Osteoblast (primary cell): ENCODE data around the gene HDAC7. TPM values are rescaled to one million over a fixed set of nuclear protein-coding genes. Genes with fewer than 3 reads are reported as not detected.

Source experiments
- DNase-seq: peaks from one replicate; pipeline ENCODE4 v3.0.0; 2011; ENCODE audit warnings: low spot score, mixed read lengths; ENCODE audit not compliant: insufficient read length; ENCODE audit errors: missing footprints
- H2AFZ ChIP-seq: 2 replicates; pipeline ENCODE4 v1.6.0; 2011; ENCODE audit warnings: mild to moderate bottlenecking, low read length
- H3K27ac ChIP-seq: 2 replicates; pipeline ENCODE4 v1.5.1; 2011; ENCODE audit warnings: mild to moderate bottlenecking, low read depth, low read length, moderate library complexity
- H3K27me3 ChIP-seq: 2 replicates; pipeline ENCODE4 v1.6.0; 2012; ENCODE audit warnings: mild to moderate bottlenecking, control low read depth, inconsistent platforms, low read length, moderate library complexity; ENCODE audit not compliant: insufficient read depth
- H3K36me3 ChIP-seq: 2 replicates; pipeline ENCODE4 v1.5.1; 2011; ENCODE audit warnings: mild to moderate bottlenecking, low read length, control low read depth, moderate library complexity; ENCODE audit not compliant: insufficient read depth
- H3K4me1 ChIP-seq: 2 replicates; pipeline ENCODE4 v1.5.1; 2011; ENCODE audit warnings: mild to moderate bottlenecking, low read length, control low read depth, moderate library complexity; ENCODE audit not compliant: insufficient read depth
- H3K4me2 ChIP-seq: 2 replicates; pipeline ENCODE4 v1.6.0; 2011; ENCODE audit warnings: mild to moderate bottlenecking, low read length; ENCODE audit not compliant: insufficient read depth
- H3K4me3 ChIP-seq: fragments of 200-600 bp; sonication (generic); 3 replicates; pipeline ENCODE4 v1.5.1; 2012; ENCODE audit warnings: mild to moderate bottlenecking, low read length, inconsistent platforms; ENCODE audit not compliant: insufficient read depth
- H3K79me2 ChIP-seq: 2 replicates; pipeline ENCODE4 v1.6.0; 2012; ENCODE audit warnings: mild to moderate bottlenecking, low read length, control low read depth, inconsistent platforms; ENCODE audit not compliant: insufficient read depth
- H3K9me3 ChIP-seq: 2 replicates; pipeline ENCODE4 v1.5.1; 2011; ENCODE audit warnings: low read depth, low read length, control low read depth
- H4K20me1 ChIP-seq: 2 replicates; pipeline ENCODE4 v1.6.0; 2012; ENCODE audit warnings: mild to moderate bottlenecking, low read length, control low read depth; ENCODE audit not compliant: insufficient read depth
- total RNA-seq: library from RNA; depleted of rRNA; stranded (reverse); fragments of >200 nt; gene quantifications from 2 replicates; pipeline ENCODE4 v1.2.3, GENCODE V29; 2012
- TF ChIP-seq, protein P1 (sequence below): IDR thresholded peaks from 2 replicates; pipeline ENCODE4 v1.5.1; 2011; ENCODE audit warnings: mild to moderate bottlenecking, low read depth, low read length, moderate library complexity; ENCODE audit errors: extremely low read depth

Gene HDAC7
- total RNA-seq, 1 donor: 41.3 TPM

DNA sequence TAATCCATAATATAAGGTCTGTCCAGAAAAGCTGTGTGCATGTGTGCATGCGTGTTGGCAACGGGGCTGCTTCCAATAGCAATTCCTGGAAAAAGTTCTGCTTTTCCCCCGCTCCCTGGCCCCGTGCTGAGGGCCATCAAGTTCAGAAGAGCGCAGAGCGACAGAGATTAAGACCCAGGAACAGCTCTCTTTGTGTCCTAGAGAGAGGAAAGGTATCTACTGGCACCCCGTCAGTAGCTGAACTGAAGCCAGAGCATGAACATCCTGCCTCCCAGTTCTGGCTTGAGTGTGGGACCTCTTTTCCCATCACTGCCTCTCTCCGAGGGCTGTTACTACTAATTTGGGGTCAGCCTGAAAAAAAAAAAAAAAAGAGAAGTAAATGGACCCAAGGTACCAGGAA is 15.5 kb downstream of the HDAC7 start:
- no peak overlapping the region for H2AFZ ChIP-seq
- DNase-seq: no peak
- TF ChIP-seq, protein P1, sequence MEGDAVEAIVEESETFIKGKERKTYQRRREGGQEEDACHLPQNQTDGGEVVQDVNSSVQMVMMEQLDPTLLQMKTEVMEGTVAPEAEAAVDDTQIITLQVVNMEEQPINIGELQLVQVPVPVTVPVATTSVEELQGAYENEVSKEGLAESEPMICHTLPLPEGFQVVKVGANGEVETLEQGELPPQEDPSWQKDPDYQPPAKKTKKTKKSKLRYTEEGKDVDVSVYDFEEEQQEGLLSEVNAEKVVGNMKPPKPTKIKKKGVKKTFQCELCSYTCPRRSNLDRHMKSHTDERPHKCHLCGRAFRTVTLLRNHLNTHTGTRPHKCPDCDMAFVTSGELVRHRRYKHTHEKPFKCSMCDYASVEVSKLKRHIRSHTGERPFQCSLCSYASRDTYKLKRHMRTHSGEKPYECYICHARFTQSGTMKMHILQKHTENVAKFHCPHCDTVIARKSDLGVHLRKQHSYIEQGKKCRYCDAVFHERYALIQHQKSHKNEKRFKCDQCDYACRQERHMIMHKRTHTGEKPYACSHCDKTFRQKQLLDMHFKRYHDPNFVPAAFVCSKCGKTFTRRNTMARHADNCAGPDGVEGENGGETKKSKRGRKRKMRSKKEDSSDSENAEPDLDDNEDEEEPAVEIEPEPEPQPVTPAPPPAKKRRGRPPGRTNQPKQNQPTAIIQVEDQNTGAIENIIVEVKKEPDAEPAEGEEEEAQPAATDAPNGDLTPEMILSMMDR: no peak
- no peaks in the 10 kb centered on the region for H3K27me3 ChIP-seq
- peaks cover 89% of the 10 kb centered on the region for H4K20me1 ChIP-seq
- no peak overlapping the region for H3K4me3 ChIP-seq
- no peak overlapping the region for H3K4me2 ChIP-seq
- H3K27ac ChIP-seq: no peak overlapping the region
- H3K79me2 ChIP-seq: peaks cover 100% of the 10 kb centered on the region
- no peaks in the 10 kb centered on the region for H3K9me3 ChIP-seq
- peaks cover 29% of the 10 kb centered on the region for H3K36me3 ChIP-seq
- peaks cover 48% of the 10 kb centered on the region for H3K4me1 ChIP-seq

DNA sequence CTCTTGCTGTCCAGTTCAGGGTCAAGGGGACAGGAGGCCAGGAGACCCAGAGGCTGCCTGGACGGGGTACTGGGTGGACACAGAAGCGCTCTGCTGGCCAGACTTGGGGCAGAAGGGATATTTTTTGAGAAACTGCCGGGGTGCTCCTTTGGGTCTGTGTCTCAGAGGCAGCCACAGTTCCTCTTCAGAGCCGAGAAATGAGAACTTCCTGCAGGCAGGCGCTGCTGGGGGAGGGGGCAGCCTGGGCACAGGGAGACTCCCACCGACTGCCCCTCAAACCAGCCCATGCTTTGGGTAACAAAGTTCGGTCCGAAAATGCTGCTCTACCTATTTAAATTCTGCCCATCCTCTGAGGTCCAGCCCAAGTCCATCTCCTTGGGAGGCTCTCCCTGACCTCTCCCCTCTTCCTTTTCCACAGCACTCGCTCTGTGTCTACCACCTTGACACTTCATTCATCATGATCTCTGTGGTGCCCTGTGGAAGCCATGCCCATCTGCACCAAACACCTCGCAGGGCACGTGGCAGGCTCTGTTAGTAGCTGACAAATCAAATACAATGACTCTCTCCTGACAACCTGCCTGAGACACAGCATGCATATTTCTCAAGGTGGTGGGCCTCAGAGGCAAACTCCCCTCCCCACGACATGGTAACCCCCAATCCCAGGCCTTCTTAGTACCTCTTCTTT is 16.4 kb downstream of the HDAC7 start:
- peaks cover 100% of the 10 kb centered on the region for H3K79me2 ChIP-seq
- TF ChIP-seq, protein P1: no peak
- H2AFZ ChIP-seq: no peak overlapping the region
- no peak overlapping the region for H3K27ac ChIP-seq
- H3K4me3 ChIP-seq: no peak overlapping the region
- H3K4me2 ChIP-seq: no peak overlapping the region
- H3K27me3 ChIP-seq: no peaks in the 10 kb centered on the region
- H3K4me1 ChIP-seq: peaks cover 39% of the 10 kb centered on the region
- H3K36me3 ChIP-seq: peaks cover 38% of the 10 kb centered on the region
- no peak for DNase-seq
- H3K9me3 ChIP-seq: no peaks in the 10 kb centered on the region
- peaks cover 89% of the 10 kb centered on the region for H4K20me1 ChIP-seq

DNA sequence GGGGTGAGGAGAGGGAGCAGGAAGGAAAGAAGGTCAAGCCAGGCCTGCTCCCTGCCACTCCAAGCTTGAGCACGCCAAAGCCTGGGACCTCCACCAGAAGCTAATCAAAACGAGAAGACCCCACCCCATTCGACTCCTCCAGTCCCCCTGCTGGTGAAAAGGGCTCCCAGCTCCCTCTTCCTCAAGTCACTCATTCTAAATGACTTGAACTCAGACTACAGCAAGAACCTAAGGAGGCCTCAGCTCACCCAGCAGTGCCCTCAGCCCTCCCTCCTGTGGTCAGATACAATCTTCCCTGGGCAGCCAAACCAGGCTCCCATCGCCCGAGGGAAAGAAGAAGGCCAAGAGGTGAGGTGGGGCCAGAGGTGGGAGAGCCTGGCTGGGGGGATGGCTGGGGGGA is 17.4 kb downstream of the HDAC7 start:
- H3K36me3 ChIP-seq: peaks cover 45% of the 10 kb centered on the region
- peaks cover 99% of the 10 kb centered on the region for H3K79me2 ChIP-seq
- no peak overlapping the region for H2AFZ ChIP-seq
- H3K27ac ChIP-seq: peak overlapping the region; percentile 37
- no peak overlapping the region for H3K4me3 ChIP-seq
- H3K4me2 ChIP-seq: no peak overlapping the region
- H3K27me3 ChIP-seq: no peaks in the 10 kb centered on the region
- TF ChIP-seq, protein P1: peak; percentile 28
- no peaks in the 10 kb centered on the region for H3K9me3 ChIP-seq
- H3K4me1 ChIP-seq: peaks cover 29% of the 10 kb centered on the region
- DNase-seq: no peak
- peaks cover 84% of the 10 kb centered on the region for H4K20me1 ChIP-seq

DNA sequence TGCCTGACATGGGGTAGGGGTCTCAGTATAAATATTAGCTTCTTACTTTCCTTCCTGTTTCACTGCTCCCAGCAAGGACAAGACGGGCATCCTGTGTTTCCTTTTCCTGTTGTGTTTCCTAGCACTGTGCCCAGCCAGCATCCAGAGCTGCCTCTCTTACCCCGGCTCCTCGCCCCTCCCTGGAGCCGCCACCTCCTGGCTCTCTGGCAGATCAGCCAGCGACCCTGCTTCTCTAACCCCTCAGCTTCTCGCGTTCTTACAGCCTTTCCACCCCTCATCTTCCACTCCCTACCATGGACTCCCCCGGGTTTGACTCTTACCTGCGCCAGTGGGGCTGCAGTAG is 17.8 kb downstream of the HDAC7 start:
- H3K4me3 ChIP-seq: no peak overlapping the region
- peaks cover 83% of the 10 kb centered on the region for H4K20me1 ChIP-seq
- H3K36me3 ChIP-seq: peaks cover 47% of the 10 kb centered on the region
- DNase-seq: no peak
- peak overlapping the region; percentile 37 for H3K27ac ChIP-seq
- H3K4me2 ChIP-seq: no peak overlapping the region
- TF ChIP-seq, protein P1: no peak
- H2AFZ ChIP-seq: no peak overlapping the region
- no peaks in the 10 kb centered on the region for H3K9me3 ChIP-seq
- H3K79me2 ChIP-seq: peaks cover 97% of the 10 kb centered on the region
- H3K4me1 ChIP-seq: peaks cover 27% of the 10 kb centered on the region
- H3K27me3 ChIP-seq: no peaks in the 10 kb centered on the region
